DND-41 (cell line): Measurements from ENCODE around the gene TRIM2.

Experiments used
- ATAC-seq: fragments of 200-7000 bp; cut with Tn5 transposase; 3 replicates; pipeline ENCODE4 v1.9.1; 2021; ENCODE audit warnings: low read depth; ENCODE audit not compliant: insufficient read depth
- DNase-seq: peaks from one replicate; pipeline ENCODE4 v3.0.0-alpha.2; 2020
- H2AFZ ChIP-seq: 2 replicates; pipeline ENCODE4 v1.6.0; 2012; ENCODE audit warnings: low read depth, low read length
- H3K27ac ChIP-seq: 2 replicates; pipeline ENCODE4 v1.5.1; 2012; ENCODE audit warnings: low read length, inconsistent platforms
- H3K27me3 ChIP-seq: fragments of 200-600 bp; sonication (generic); 2 replicates; pipeline ENCODE4 v1.6.0; 2012; ENCODE audit warnings: low read length, mild to moderate bottlenecking, inconsistent platforms; ENCODE audit not compliant: insufficient read depth, poor library complexity
- H3K36me3 ChIP-seq: 2 replicates; pipeline ENCODE4 v1.5.1; 2012; ENCODE audit warnings: low read length, inconsistent platforms; ENCODE audit not compliant: insufficient read depth
- H3K4me1 ChIP-seq: 2 replicates; pipeline ENCODE4 v1.5.1; 2012; ENCODE audit warnings: mild to moderate bottlenecking, low read length; ENCODE audit not compliant: insufficient read depth
- H3K4me2 ChIP-seq: 2 replicates; pipeline ENCODE4 v1.6.0; 2012; ENCODE audit warnings: mild to moderate bottlenecking, moderate library complexity, low read length, inconsistent platforms; ENCODE audit not compliant: insufficient read depth
- H3K4me3 ChIP-seq, 2 experiments: fragments of 200-600 bp in 1 of 2; shearing (Covaris generic) in 1 of 2; 2 replicates each; pipeline ENCODE4 v1.5.1; 2012 to 2016; ENCODE audit warnings: inconsistent platforms in 2 of 2, low read length in 2 of 2, mild to moderate bottlenecking in 2 of 2, low read depth in 1 of 2, moderate library complexity in 1 of 2
- H3K79me2 ChIP-seq: 2 replicates; pipeline ENCODE4 v1.6.0; 2012; ENCODE audit warnings: low read length, inconsistent platforms; ENCODE audit not compliant: insufficient read depth
- H3K9ac ChIP-seq: 2 replicates; pipeline ENCODE4 v1.6.0; 2012; ENCODE audit warnings: low read depth, mild to moderate bottlenecking, inconsistent platforms, low read length, moderate library complexity
- H3K9me3 ChIP-seq: 2 replicates; pipeline ENCODE4 v1.5.1; 2012; ENCODE audit warnings: low read length, moderate library complexity, mild to moderate bottlenecking, inconsistent platforms; ENCODE audit not compliant: insufficient read depth, severe bottlenecking
- H4K20me1 ChIP-seq: 2 replicates; pipeline ENCODE4 v1.6.0; 2012; ENCODE audit warnings: low read length; ENCODE audit not compliant: insufficient read depth
- CTCF ChIP-seq: IDR thresholded peaks from 2 replicates; pipeline ENCODE4 v1.5.1; 2012; ENCODE audit warnings: borderline replicate concordance, low read length, moderate library complexity, mild to moderate bottlenecking; ENCODE audit not compliant: poor library complexity, severe bottlenecking; ENCODE audit errors: extremely low read depth
- EZH2 ChIP-seq: IDR thresholded peaks from 3 replicates; pipeline ENCODE4 v1.6.1; 2012; ENCODE audit warnings: borderline replicate concordance, low read depth, mild to moderate bottlenecking, moderate library complexity, low read length, inconsistent platforms; ENCODE audit not compliant: severe bottlenecking

TRIM2 gene

DNA sequence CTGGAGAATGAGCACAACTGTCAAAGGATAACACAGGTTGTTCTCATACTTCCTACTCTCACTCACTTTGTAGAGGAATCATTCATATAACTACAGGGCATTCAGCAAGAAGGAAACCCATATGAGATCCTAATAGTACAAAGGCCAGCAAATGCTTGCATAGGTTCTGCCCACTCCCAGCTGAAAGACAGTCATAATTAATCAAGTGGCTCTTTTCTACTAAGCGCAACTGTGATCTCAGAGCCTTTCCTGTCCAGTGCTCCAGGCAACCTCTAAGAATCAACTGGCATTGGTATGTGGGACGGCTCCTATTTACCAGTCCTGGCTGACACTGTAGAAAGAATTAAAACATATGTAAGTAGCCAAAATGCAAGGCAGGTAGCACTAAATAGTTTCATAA is 121.3 kb downstream of the TRIM2 start:
- Histone ChIP-seq H3K9me3 (no peaks in the 10 kb centered on the region), H3K4me1 (no peaks in the 10 kb centered on the region), H3K27me3 (no peaks in the 10 kb centered on the region), H3K79me2 (no peaks in the 10 kb centered on the region), H3K27ac (no peak overlapping the region), H3K9ac (no peak overlapping the region), H3K4me3 (no peak overlapping the region), H2AFZ (no peak overlapping the region), H3K4me2 (no peak overlapping the region), H4K20me1 (no peaks in the 10 kb centered on the region), H3K36me3 (0 out of 2 replicates have a peak, but pooled peaks cover 3% of the 10 kb centered on the region)
- ATAC-seq, result no peak
- TF ChIP-seq EZH2, result no peak
- TF ChIP-seq CTCF, result no peak
- no peak for DNase-seq

DNA sequence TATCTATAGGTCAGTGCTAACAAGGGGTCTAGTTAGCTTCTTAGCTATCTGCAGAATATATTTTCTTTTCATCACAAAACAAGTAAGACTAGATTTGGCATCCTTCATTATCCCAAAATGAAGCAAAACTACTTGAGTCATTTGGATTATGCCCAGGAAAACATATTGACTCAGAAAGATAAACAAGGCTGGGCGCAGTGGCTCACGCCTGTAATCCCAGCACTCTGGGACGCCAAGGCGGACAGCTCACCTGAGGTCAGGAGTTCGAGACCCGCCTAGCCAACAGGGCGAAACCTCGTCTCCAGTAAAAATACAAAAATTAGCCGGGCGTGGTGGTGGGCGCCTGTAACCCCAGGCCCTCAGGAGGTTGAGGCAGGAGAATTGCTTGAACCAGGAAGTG is 122.3 kb downstream of the TRIM2 start:
- ATAC-seq (no peak), DNase-seq (no peak)
- no peaks in the 10 kb centered on the region for H3K27me3 ChIP-seq
- H2AFZ ChIP-seq, result no peak overlapping the region
- H4K20me1 ChIP-seq, result no peaks in the 10 kb centered on the region
- no peak overlapping the region for H3K4me3 ChIP-seq
- no peak overlapping the region for H3K4me2 ChIP-seq
- no peaks in the 10 kb centered on the region for H3K79me2 ChIP-seq
- no peaks in the 10 kb centered on the region for H3K36me3 ChIP-seq
- H3K27ac ChIP-seq, result no peak overlapping the region
- TF ChIP-seq EZH2 (no peak), CTCF (no peak)
- H3K9ac ChIP-seq, result no peak overlapping the region
- H3K9me3 ChIP-seq, result no peaks in the 10 kb centered on the region
- H3K4me1 ChIP-seq, result no peaks in the 10 kb centered on the region

- no peaks in the 10 kb centered on the region for H4K20me1 ChIP-seq
- TF ChIP-seq EZH2 (no peak), CTCF (no peak)
- no peak overlapping the region for H3K4me3 ChIP-seq
- H3K9me3 ChIP-seq, result no peaks in the 10 kb centered on the region
- no peak overlapping the region for H3K27ac ChIP-seq
- H3K4me1 ChIP-seq, result no peaks in the 10 kb centered on the region
- no peak overlapping the region for H3K9ac ChIP-seq
- no peak overlapping the region for H2AFZ ChIP-seq
- ATAC-seq (no peak), DNase-seq (no peak)
- no peaks in the 10 kb centered on the region for H3K79me2 ChIP-seq
- no peak overlapping the region for H3K4me2 ChIP-seq
- no peaks in the 10 kb centered on the region for H3K36me3 ChIP-seq
- H3K27me3 ChIP-seq, result no peaks in the 10 kb centered on the region
These were observed 123.0 kb downstream of the TRIM2 start for GRCh38 chr4:153327247-153327646.

DNA sequence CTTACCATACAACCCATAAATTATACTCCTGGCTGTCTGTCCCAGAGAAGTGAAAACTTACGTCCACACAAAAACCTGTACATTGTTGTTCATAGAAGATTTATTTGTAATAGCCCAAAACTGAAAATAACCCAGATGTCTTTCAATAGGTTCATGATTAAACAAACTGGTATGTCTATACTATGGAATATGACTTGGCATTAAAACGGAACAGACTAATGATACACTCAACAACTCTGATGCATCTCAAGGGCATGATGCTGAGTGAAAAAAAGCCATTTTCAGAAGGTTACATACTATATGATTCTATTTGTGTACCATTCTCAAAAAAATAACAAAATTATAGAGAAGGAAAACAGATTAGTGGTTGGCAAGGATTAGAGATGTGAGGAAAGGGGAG is 128.7 kb downstream of the TRIM2 start:
- TF ChIP-seq EZH2 (no peak), CTCF (no peak)
- no peak overlapping the region for H3K4me3 ChIP-seq
- ATAC-seq (no peak), DNase-seq (no peak)
- no peaks in the 10 kb centered on the region; the same call in 1 of the 2 replicates for H3K36me3 ChIP-seq
- no peaks in the 10 kb centered on the region for H3K27me3 ChIP-seq
- peaks cover under 1% of the 10 kb centered on the region; the same call in 1 of the 2 replicates for H3K4me1 ChIP-seq
- no peaks in the 10 kb centered on the region for H3K9me3 ChIP-seq
- no peaks in the 10 kb centered on the region for H4K20me1 ChIP-seq
- H3K4me2 ChIP-seq, result no peak overlapping the region
- no peak overlapping the region for H2AFZ ChIP-seq
- no peak overlapping the region for H3K9ac ChIP-seq
- H3K79me2 ChIP-seq, result peaks cover under 1% of the 10 kb centered on the region; the same call in 1 of the 2 replicates
- H3K27ac ChIP-seq, result no peak overlapping the region
